ENCODE results near the gene SAP30. TPM values are rescaled to one million over a fixed set of nuclear protein-coding genes. Genes with fewer than 3 reads are reported as not detected.
A peak's percentile ranks its signal among the peaks of the same experiment; 100 is the strongest.

The SAP30 gene
- total RNA-seq, 1 experiment from 2014 or later, result 9.8 TPM

GRCh38 chr4:173332963-173333657 is 37.6 kb upstream of the SAP30 start:
- CTCF ChIA-PET, result interaction anchor here (0.8 to 1.3 kb wide), 2 partner anchors 12 to 37 kb away, joined by 3 read pairs; partner anchors contain the start of gene SAP30
- peaks cover 53% of the 10 kb centered on the region for H3K36me3 Mint-ChIP-seq (ENCODE audit: insufficient read depth, unreplicated experiment)
- POLR2A ChIA-PET, result interaction anchor here (3.1 kb wide), 1 partner anchor 38 kb away, joined by 113 read pairs; the partner anchor contains the start of gene SAP30
- intact Hi-C loops (cut with micrococcal nuclease; ENCODE audit: unreplicated experiment), result loop anchor here (10.0 kb wide), 1 partner anchor 862 kb away; no protein-coding TSS in a partner anchor
- peaks cover 14% of the 10 kb centered on the region for H3K4me1 ChIP-seq
- H3K9me3 ChIP-seq, result no peaks in the 10 kb centered on the region
- H3K27ac Mint-ChIP-seq (ENCODE audit: unreplicated experiment), result peak overlapping the region; percentile 98
- no peaks in the 10 kb centered on the region for H3K27me3 Mint-ChIP-seq (ENCODE audit: insufficient read depth, unreplicated experiment)
- peaks cover 15% of the 10 kb centered on the region for H3K4me1 Mint-ChIP-seq (ENCODE audit: low read depth, unreplicated experiment)
- TF ChIP-seq CTCF (IDR thresholded peaks at IDR 0.05; ENCODE audit: insufficient read depth in 1 of 2, low read depth in 1 of 2, low read length in 1 of 2, severe bottlenecking in 1 of 2, unreplicated experiment in 1 of 2), result no peak
- no TSS peak for BruUV-seq (replicated peaks)
- peak overlapping the region; percentile 86 for H3K4me3 Mint-ChIP-seq (ENCODE audit: unreplicated experiment)
- peak in 1 of 2 experiments; percentile 12 for DNase-seq
- H3K27me3 ChIP-seq (replicated peaks; ENCODE audit: control insufficient read depth, insufficient read depth, low read length), result no peaks in the 10 kb centered on the region
- H3K4me3 ChIP-seq (ENCODE audit: low read depth, low read length), result peak overlapping the region; percentile 84
- no peaks in the 10 kb centered on the region for H3K9me3 Mint-ChIP-seq (ENCODE audit: unreplicated experiment)
- H3K36me3 ChIP-seq (ENCODE audit: control insufficient read depth, insufficient read depth, low read length), result no peaks in the 10 kb centered on the region; the same call in 1 of the 2 replicates

DNA sequence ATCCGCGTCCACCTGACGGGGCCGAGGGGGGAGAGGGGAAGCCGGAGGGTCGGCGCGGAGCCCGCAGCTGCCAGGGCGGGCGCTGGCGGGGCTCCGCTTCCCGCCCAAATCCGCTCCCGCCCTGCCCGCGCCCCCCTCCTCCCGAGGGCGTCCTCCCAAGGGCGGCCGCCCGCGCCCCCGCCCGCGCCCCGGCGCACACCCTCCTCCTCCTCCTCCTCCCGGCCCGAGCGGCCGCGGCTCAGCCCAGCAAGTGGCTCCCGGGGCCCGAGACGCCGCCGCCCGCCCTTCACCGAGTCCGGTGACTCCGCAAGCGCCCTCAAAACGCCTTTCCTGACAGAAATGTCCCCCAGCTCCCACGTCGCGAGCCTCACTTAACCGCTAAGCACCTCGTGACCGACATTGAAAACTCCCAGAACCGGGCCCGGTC is 37.1 kb upstream of the SAP30 start:
- Mint-ChIP-seq H3K27me3 (ENCODE audit: insufficient read depth, unreplicated experiment) (no peaks in the 10 kb centered on the region), H3K4me3 (ENCODE audit: unreplicated experiment) (peak overlapping the region; percentile 86), H3K36me3 (ENCODE audit: insufficient read depth, unreplicated experiment) (peaks cover 53% of the 10 kb centered on the region), H3K27ac (ENCODE audit: unreplicated experiment) (peak overlapping the region; percentile 98), H3K9me3 (ENCODE audit: unreplicated experiment) (no peaks in the 10 kb centered on the region), H3K4me1 (ENCODE audit: low read depth, unreplicated experiment) (peaks cover 15% of the 10 kb centered on the region)
- H3K4me3 ChIP-seq (ENCODE audit: low read depth, low read length), result peak overlapping the region; percentile 84
- no peak for TF ChIP-seq CTCF (IDR thresholded peaks at IDR 0.05; ENCODE audit: insufficient read depth in 1 of 2, low read depth in 1 of 2, low read length in 1 of 2, severe bottlenecking in 1 of 2, unreplicated experiment in 1 of 2)
- no peaks in the 10 kb centered on the region; the same call in 1 of the 2 replicates for H3K36me3 ChIP-seq (ENCODE audit: control insufficient read depth, insufficient read depth, low read length)
- ChIA-PET CTCF (interaction anchor here (0.5 to 1.3 kb wide), 5 partner anchors 12 to 84 kb away, joined by 3 to 20 read pairs (median 3); partner anchors contain the start of gene SAP30), POLR2A (interaction anchor here (1.0 to 3.1 kb wide), 4 partner anchors 12 to 165 kb away, joined by 7 to 113 read pairs (median 16); partner anchors contain the start of genes GALNT7 and SAP30)
- peak in 1 of 2 experiments; percentile 39 for DNase-seq
- no peaks in the 10 kb centered on the region for H3K27me3 ChIP-seq (replicated peaks; ENCODE audit: control insufficient read depth, insufficient read depth, low read length)
- intact Hi-C loops (cut with micrococcal nuclease; ENCODE audit: unreplicated experiment), result loop anchor here (1.0 to 10.0 kb wide), 2 partner anchors 37 to 861 kb away; partner anchors contain the start of gene SAP30
- peaks cover 14% of the 10 kb centered on the region for H3K4me1 ChIP-seq
- no peaks in the 10 kb centered on the region for H3K9me3 ChIP-seq
- no TSS peak for BruUV-seq (replicated peaks)

DNA sequence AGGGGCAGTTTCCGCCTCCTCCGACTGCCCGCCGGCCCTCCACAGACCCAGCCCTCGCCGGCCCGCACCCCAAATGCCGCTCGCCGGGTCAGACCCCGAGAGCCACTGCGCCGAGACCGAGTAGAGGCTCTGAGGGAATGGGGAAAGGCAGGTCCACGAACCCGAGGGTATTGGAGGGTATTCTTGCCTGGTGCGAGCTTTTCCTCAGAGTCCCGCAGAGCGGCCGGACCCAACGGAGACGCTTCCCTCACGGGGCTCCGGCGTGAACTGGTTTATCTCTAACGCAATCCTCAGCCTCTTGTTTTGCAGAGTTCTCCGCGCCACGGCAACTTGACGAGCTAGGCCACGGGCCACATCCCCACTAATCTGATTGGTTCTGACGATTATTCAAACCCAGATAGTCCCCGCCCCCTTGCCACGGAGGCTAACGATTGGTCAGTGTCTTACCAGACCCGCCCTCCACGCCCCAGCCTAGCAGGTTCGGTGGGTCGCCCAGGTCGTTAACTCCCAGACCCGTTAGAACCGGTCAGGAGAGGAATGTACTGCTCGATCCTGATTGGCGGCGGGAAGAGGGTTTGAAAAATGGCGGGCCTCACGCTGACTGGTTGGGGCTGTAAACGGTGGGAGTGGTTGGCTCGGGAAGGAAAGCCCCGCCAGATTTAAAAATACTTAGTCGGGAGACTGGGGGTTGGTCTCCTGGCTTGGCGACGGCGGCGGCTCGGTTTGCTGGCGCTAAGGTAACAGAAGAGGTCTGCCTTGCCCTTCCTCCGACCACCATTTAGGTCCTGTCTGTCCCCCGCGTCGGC is 36.5 kb upstream of the SAP30 start, which contains the start of gene HMGB2:
TSS of gene HMGB2 (minus strand) at position 274 of the 806 bp plus-strand sequence. CDS start 709 bp downstream, outside the sequence.
- intact Hi-C loops (cut with micrococcal nuclease; ENCODE audit: unreplicated experiment), result loop anchor here (1.0 to 10.0 kb wide), 2 partner anchors 36 to 861 kb away; partner anchors contain the start of gene SAP30
- Mint-ChIP-seq H3K9me3 (ENCODE audit: unreplicated experiment) (no peaks in the 10 kb centered on the region), H3K36me3 (ENCODE audit: insufficient read depth, unreplicated experiment) (peaks cover 53% of the 10 kb centered on the region), H3K27me3 (ENCODE audit: insufficient read depth, unreplicated experiment) (no peaks in the 10 kb centered on the region), H3K4me1 (ENCODE audit: low read depth, unreplicated experiment) (peaks cover 15% of the 10 kb centered on the region), H3K4me3 (ENCODE audit: unreplicated experiment) (peak within 1 kb of the TSS; percentile 86), H3K27ac (ENCODE audit: unreplicated experiment) (peak within 1 kb of the TSS; percentile 98)
- ChIA-PET CTCF (interaction anchor here (0.5 to 1.3 kb wide), 6 partner anchors 11 to 83 kb away, joined by 3 to 20 read pairs (median 4); partner anchors contain the start of gene SAP30), POLR2A (interaction anchor here (0.6 to 3.1 kb wide), 8 partner anchors 11 to 184 kb away, joined by 3 to 113 read pairs (median 9); partner anchors contain the start of genes GALNT7 and SAP30)
- DNase-seq, result peak; percentile 99 to 100
- H3K9me3 ChIP-seq, result no peaks in the 10 kb centered on the region
- no peak for TF ChIP-seq CTCF (IDR thresholded peaks at IDR 0.05; ENCODE audit: insufficient read depth in 1 of 2, low read depth in 1 of 2, low read length in 1 of 2, severe bottlenecking in 1 of 2, unreplicated experiment in 1 of 2)
- no TSS peak for BruUV-seq (replicated peaks)
- peak within 1 kb of the TSS; percentile 84 for H3K4me3 ChIP-seq (ENCODE audit: low read depth, low read length)
- no peaks in the 10 kb centered on the region; the same call in 1 of the 2 replicates for H3K36me3 ChIP-seq (ENCODE audit: control insufficient read depth, insufficient read depth, low read length)
- H3K4me1 ChIP-seq, result peaks cover 14% of the 10 kb centered on the region
- H3K27me3 ChIP-seq (replicated peaks; ENCODE audit: control insufficient read depth, insufficient read depth, low read length), result no peaks in the 10 kb centered on the region
